CD14-positive monocyte (primary cell): ENCODE data around the gene UHMK1. TPM values are rescaled to one million over a fixed set of nuclear protein-coding genes. Genes with fewer than 3 reads are reported as not detected.

ENCODE experiments used
- DNase-seq, 3 donors: peaks; one replicate each; pipeline ENCODE4 v3.0.0-alpha.2; 2011 to 2022
- H2AFZ ChIP-seq: 2 replicates; pipeline ENCODE4 v1.6.0; 2012; ENCODE audit warnings: mild to moderate bottlenecking, low read depth, low read length, inconsistent platforms; ENCODE audit not compliant: insufficient read depth, poor library complexity, severe bottlenecking
- H3K27ac ChIP-seq, 2 donors: 1 replicate in 1 of 2; 2 replicates in 1 of 2; pipeline ENCODE4 v1.5.1; 2012 to 2013; ENCODE audit warnings: low read length in 2 of 2, control low read depth in 1 of 2, inconsistent platforms in 1 of 2, low read depth in 1 of 2, mild to moderate bottlenecking in 1 of 2
- H3K27me3 ChIP-seq, 2 donors: one replicate each; pipeline versions ENCODE4 v1.6.0 to v1.6.1; 2011 to 2013; ENCODE audit warnings: low read length in 2 of 2; ENCODE audit not compliant: control insufficient read depth in 2 of 2, insufficient read depth in 2 of 2
- H3K36me3 ChIP-seq, 2 donors: replicated peaks in 1 of 2; 1 replicate in 1 of 2; 2 replicates in 1 of 2; pipeline versions ENCODE4 v1.5.1 to v1.6.1; 2012 to 2013; ENCODE audit warnings: low read length in 2 of 2, control low read depth in 1 of 2, inconsistent platforms in 1 of 2, mild to moderate bottlenecking in 1 of 2; ENCODE audit not compliant: insufficient read depth in 2 of 2, control insufficient read depth in 1 of 2
- H3K4me1 ChIP-seq, 2 donors: 1 replicate in 1 of 2; 2 replicates in 1 of 2; pipeline versions ENCODE4 v1.5.1 to v1.6.1; 2012 to 2013; ENCODE audit warnings: low read length in 2 of 2, control low read depth in 1 of 2, inconsistent platforms in 1 of 2, mild to moderate bottlenecking in 1 of 2, moderate library complexity in 1 of 2; ENCODE audit not compliant: insufficient read depth in 2 of 2, control insufficient read depth in 1 of 2
- H3K4me2 ChIP-seq: replicated peaks from 2 replicates; pipeline ENCODE3; 2012; ENCODE audit warnings: low read length, moderate library complexity, mild to moderate bottlenecking; ENCODE audit not compliant: poor library complexity, severe bottlenecking; ENCODE audit errors: extremely low read depth
- H3K4me3 ChIP-seq, 3 experiments: fragments of 200-600 bp in 1 of 3; sonication (generic) in 1 of 3; replicated peaks in 1 of 3; 1 replicate in 2 of 3; 2 replicates in 1 of 3; pipeline ENCODE4 v1.5.1; 2011 to 2013; ENCODE audit warnings: low read length in 3 of 3, mild to moderate bottlenecking in 3 of 3, control low read depth in 2 of 3, low read depth in 2 of 3, inconsistent platforms in 1 of 3, moderate library complexity in 1 of 3
- H3K79me2 ChIP-seq: 2 replicates; pipeline ENCODE4 v1.6.0; 2012; ENCODE audit warnings: mild to moderate bottlenecking, control low read depth, inconsistent platforms, low read length, moderate library complexity; ENCODE audit not compliant: insufficient read depth
- H3K9ac ChIP-seq: 2 replicates; pipeline ENCODE4 v1.6.0; 2017; ENCODE audit warnings: low read length, mild to moderate bottlenecking; ENCODE audit not compliant: insufficient read depth, poor library complexity, severe bottlenecking
- H3K9me3 ChIP-seq, 2 donors: replicated peaks in 1 of 2; 1 replicate in 1 of 2; 2 replicates in 1 of 2; pipeline versions ENCODE4 v1.5.1 to v1.6.1; 2012 to 2013; ENCODE audit warnings: low read length in 2 of 2, control low read depth in 1 of 2; ENCODE audit not compliant: control insufficient read depth in 1 of 2, insufficient read depth in 1 of 2
- H4K20me1 ChIP-seq: 2 replicates; pipeline ENCODE4 v1.6.0; 2012; ENCODE audit warnings: mild to moderate bottlenecking, low read length, control low read depth, moderate library complexity; ENCODE audit not compliant: insufficient read depth
- H3K27ac Mint-ChIP-seq, 7 donors: one replicate each; pipeline ENCODE4 v1.8.0; 2020; ENCODE audit warnings: mild to moderate bottlenecking in 7 of 7, mixed read lengths in 7 of 7, moderate library complexity in 6 of 7, inconsistent platforms in 2 of 7
- H3K27me3 Mint-ChIP-seq, 3 donors: one replicate each; pipeline ENCODE4 v1.8.0; 2021 to 2022; ENCODE audit warnings: low read depth in 3 of 3, mild to moderate bottlenecking in 3 of 3, mixed read lengths in 3 of 3, moderate library complexity in 3 of 3, inconsistent platforms in 1 of 3
- H3K36me3 Mint-ChIP-seq, 2 donors: one replicate each; pipeline ENCODE4 v1.8.0; 2020; ENCODE audit warnings: mixed read lengths in 2 of 2, inconsistent platforms in 1 of 2, mild to moderate bottlenecking in 1 of 2
- H3K4me1 Mint-ChIP-seq: one replicate; pipeline ENCODE4 v1.8.0; 2020; ENCODE audit warnings: mild to moderate bottlenecking, mixed read lengths
- H3K4me3 Mint-ChIP-seq, 2 donors: one replicate each; pipeline ENCODE4 v1.8.0; 2020; ENCODE audit warnings: mild to moderate bottlenecking in 2 of 2, mixed read lengths in 2 of 2, moderate library complexity in 1 of 2
- H3K9me3 Mint-ChIP-seq, 7 donors: one replicate each; pipeline ENCODE4 v1.8.0; 2020 to 2022; ENCODE audit warnings: mixed read lengths in 7 of 7, mild to moderate bottlenecking in 6 of 7, moderate library complexity in 6 of 7, inconsistent platforms in 2 of 7
- CTCF ChIP-seq: fragments of 200-600 bp; IDR thresholded peaks from one replicate; pipeline ENCODE4 v1.8.0; 2022; ENCODE audit warnings: antibody characterized with exemption, mild to moderate bottlenecking
- WGBS: methylation state at CpG from one replicate; pipeline ENCODE4 v1.1.5; 2013; ENCODE audit warnings: missing lambda C conversion rate; ENCODE audit not compliant: insufficient coverage; 5-methylcytosine and 5-hydroxymethylcytosine counted together
- intact Hi-C, 2 donors: fragments of 100-400 bp; cut with micrococcal nuclease; formaldehyde crosslinking; loops; one replicate each; pipeline versions ENCODE4 v1.15.0 to v1.15.1; 2023
- polyA plus RNA-seq, 3 donors: library from polyadenylated mRNA; depleted of rRNA in 1 of 3; unstranded in 2 of 3; stranded (reverse) in 1 of 3; fragments of 300-500 nt in 2 of 3; fragments of >200 nt in 1 of 3; fragmentation: Illumina TruSeq in 2 of 3; gene quantifications; 1 replicate in 2 of 3; 2 replicates in 1 of 3; pipeline ENCODE4 v1.2.3, GENCODE V29; 2012 to 2021

UHMK1 gene
- polyA plus RNA-seq, 3 donors = 14.9 to 38.2 (median 27.7) TPM

GRCh38 chr1:162476620-162477019 lies 21.0 kb upstream of the UHMK1 start:
- no peak overlapping the region for H3K4me3 ChIP-seq
- peaks cover 2 to 31% (median 20%) of the 10 kb centered on the region in 7 donors for H3K9me3 Mint-ChIP-seq
- no CpG with 5 or more reads among the region's 1 CpG for whole genome bisulfite sequencing
- no peaks in the 10 kb centered on the region for H3K4me1 ChIP-seq
- no peaks in the 10 kb centered on the region for H3K27me3 ChIP-seq
- H3K27ac ChIP-seq = no peak overlapping the region
- no peak overlapping the region for H3K9ac ChIP-seq
- peaks cover 3 to 17% of the 10 kb centered on the region in 2 donors for H3K9me3 ChIP-seq
- DNase-seq = no peak
- H4K20me1 ChIP-seq = no peaks in the 10 kb centered on the region
- no peaks in the 10 kb centered on the region for H3K36me3 ChIP-seq
- H3K27ac Mint-ChIP-seq = no peak overlapping the region
- intact Hi-C loops = no loop called here
- no peak overlapping the region for H3K4me3 Mint-ChIP-seq
- H2AFZ ChIP-seq = no peak overlapping the region
- no peaks in the 10 kb centered on the region for H3K79me2 ChIP-seq
- peaks cover 2 to 9% (median 6%) of the 10 kb centered on the region in 3 donors for H3K27me3 Mint-ChIP-seq
- no peak overlapping the region for H3K4me2 ChIP-seq
- no peaks in the 10 kb centered on the region for H3K36me3 Mint-ChIP-seq
- TF ChIP-seq CTCF = no peak
- H3K4me1 Mint-ChIP-seq = no peaks in the 10 kb centered on the region

DNA sequence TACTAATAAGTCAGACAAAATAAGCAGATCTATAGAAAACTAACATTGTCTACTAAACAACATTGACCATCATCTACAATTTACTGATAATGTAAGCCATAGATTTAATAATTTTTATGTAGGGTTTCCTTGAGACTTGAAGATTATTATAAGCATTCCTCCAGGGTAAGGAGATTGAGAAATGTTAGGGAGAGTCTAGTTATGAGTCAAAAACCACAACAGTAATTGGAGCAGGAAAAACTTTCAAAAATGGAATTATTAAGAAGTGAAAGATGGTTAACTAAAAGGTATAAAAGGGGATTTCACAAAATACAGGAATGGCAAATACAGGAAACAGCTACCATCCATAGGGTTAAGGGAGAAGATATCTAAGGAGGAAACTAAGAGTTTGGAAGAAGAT lies 12.4 kb upstream of the UHMK1 start:
- no peaks in the 10 kb centered on the region for H3K9me3 ChIP-seq
- H3K27me3 Mint-ChIP-seq = peaks cover 10 to 27% (median 19%) of the 10 kb centered on the region in 3 donors
- no peaks in the 10 kb centered on the region for H4K20me1 ChIP-seq
- H3K4me3 ChIP-seq = no peak overlapping the region
- H3K36me3 ChIP-seq = no peaks in the 10 kb centered on the region
- H3K4me1 Mint-ChIP-seq = no peaks in the 10 kb centered on the region
- no peak overlapping the region for H3K4me3 Mint-ChIP-seq
- intact Hi-C loops = no loop called here
- no peak overlapping the region for H2AFZ ChIP-seq
- H3K27ac Mint-ChIP-seq = no peak overlapping the region
- no peak overlapping the region for H3K4me2 ChIP-seq
- DNase-seq = no peak
- H3K9me3 Mint-ChIP-seq = peaks cover 0 to 4% (median 0%) of the 10 kb centered on the region in 7 donors
- H3K27ac ChIP-seq = no peak overlapping the region
- no peak overlapping the region for H3K9ac ChIP-seq
- no peaks in the 10 kb centered on the region for H3K36me3 Mint-ChIP-seq
- no peaks in the 10 kb centered on the region for H3K4me1 ChIP-seq
- H3K79me2 ChIP-seq = no peaks in the 10 kb centered on the region
- TF ChIP-seq CTCF = no peak
- H3K27me3 ChIP-seq = peaks cover 2 to 5% of the 10 kb centered on the region in 2 donors
